HG03045 (cell line): ENCODE data around the gene ROBO4.

Experiments
- ATAC-seq: cut with Tn5 transposase; IDR thresholded peaks from one replicate; pipeline ENCODE4 v1.9.1; 2021; ENCODE audit warnings: mild to moderate bottlenecking, moderate library complexity; ENCODE audit not compliant: unreplicated experiment

ROBO4 gene

GRCh38 chr11:124919898-124920297 is 22.2 kb upstream of the ROBO4 start:
- no peak for ATAC-seq

GRCh38 chr11:124918950-124919349 is 21.3 kb upstream of the ROBO4 start, which contains the start of gene HEPN1:
Gene HEPN1, plus strand, starts transcription at chr11:124919250.
- no peak for ATAC-seq

DNA sequence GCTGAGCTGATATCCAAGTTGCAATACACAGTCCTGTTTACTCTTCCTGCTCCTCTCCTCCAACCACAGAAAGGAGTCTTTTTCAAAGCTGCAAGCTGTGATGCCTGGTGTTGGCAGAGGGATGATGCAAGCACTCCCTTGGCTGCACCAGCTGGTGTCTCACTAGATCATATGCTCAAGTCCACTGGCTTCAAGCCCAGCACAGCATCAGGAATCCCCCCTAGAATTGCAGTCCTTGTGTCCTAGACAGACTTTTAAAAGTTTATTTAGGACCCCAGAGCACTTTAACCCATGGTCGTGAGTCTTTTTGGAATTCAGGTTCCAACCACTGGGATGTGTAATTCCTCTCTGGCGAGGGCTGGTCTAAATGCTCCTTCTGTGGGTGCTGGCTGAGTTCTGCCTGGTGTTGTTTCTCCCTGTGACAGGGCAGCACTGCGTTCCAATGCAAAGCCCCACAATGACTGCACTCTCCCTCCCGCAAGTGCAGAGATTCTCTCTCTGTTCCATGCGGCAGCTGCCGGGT is 19.5 kb upstream of the ROBO4 start:
- ATAC-seq, result no peak

- ATAC-seq, result no peak
Measured at GRCh38 chr11:124916370-124916710, 18.7 kb upstream of the ROBO4 start.

GRCh38 chr11:124915541-124916369 is 18.1 kb upstream of the ROBO4 start:
- ATAC-seq, result no peak

DNA sequence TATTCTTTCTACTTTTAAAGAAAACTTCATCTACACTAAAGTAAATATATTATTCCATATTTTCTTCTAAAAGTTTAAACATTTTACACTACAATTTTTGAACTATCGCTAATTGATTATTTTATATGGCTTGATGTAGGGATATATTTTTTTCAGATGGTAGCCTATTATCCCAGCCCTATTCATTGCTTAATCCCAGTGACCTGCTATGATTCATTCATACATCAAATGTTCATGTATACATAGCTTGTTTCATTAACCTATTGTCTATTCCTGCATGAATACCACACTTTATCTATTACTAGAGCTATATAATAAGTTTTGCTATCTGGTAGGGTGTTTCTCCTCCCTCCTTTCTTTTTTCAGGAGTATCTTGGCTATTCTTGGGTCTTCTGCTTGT is 5.0 kb upstream of the ROBO4 start:
- no peak for ATAC-seq

- ATAC-seq, result no peak
Measured at GRCh38 chr11:124900464-124900863, 2.8 kb upstream of the ROBO4 start.

GRCh38 chr11:124899383-124900145 is 1.9 kb upstream of the ROBO4 start:
- no peak for ATAC-seq

GRCh38 chr11:124898711-124899110 is 1.0 kb upstream of the ROBO4 start:
- no peak for ATAC-seq

- no peak for ATAC-seq
Measured at GRCh38 chr11:124898263-124898680, 607 bp upstream of the ROBO4 start.

DNA sequence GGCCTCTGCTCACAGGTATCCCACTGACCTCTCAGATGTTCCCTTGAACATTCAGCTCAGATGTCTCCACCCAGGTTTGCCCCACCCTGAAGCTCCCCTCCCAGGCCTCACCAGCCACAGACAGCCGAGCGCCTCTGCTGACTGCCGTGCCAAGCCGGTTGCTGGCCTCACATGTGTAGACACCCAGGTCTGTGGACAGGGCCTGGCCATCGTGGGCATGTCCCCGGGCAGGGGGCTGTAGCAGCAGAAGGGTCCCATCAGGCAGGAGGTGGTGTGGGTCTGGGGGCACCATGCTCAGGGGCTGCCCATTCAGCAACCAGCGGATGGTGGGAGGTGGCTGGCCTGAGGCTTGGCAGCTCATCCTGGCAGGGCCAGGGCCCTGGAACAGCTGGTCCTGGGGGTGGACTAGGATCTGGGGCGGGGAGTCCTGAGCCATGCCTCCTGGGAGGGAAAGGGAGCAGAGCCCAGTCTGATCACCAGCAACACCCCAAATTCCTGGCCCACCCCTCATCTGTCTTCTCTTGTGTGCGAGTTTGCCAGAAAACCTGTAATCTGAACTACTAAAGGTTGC is 759 bp downstream of the ROBO4 start:
- ATAC-seq, result no peak

GRCh38 chr11:124896071-124896750 is 1.5 kb downstream of the ROBO4 start:
- ATAC-seq, result no peak

GRCh38 chr11:124895471-124895971 is 2.1 kb downstream of the ROBO4 start:
- no peak for ATAC-seq

DNA sequence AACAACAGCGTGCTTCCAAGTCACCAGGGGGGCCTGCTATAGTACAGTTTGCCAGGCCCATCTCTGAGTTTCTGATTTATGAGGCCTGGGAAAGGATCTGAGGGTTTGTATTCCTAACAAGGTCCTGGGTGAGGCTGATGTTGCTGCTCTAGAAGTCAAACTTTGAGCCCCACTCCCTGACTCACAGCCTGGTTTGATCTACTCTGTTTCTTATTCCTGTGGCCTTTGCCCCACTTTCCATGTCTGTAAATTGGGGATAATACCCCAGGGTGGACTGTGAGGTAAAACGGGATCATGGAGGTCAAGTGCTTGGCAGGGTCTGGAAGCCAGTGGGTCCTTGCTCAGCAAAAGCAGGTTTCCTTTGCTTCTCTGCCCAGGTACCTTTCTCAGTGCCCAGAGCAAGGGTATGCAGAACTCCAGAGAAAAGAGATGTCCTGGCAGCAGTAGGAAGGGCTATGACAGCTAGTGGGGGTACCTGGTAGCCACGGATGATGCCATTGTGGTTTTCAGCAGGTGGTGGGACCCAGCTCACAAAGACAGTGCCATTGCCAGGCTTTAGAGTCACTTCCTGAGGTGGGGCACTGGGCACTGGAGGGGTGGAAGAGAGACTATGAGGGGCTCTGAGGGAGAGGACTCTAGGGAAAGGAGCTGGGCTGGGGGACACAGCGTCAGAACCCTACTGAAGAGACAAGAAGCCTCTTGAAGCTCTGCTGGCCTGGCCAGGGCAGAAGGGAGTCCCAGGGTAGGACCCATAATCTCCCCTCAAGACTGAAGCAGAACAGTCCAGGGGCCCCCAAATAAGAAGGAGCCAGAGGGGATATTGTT is 2.8 kb downstream of the ROBO4 start:
- ATAC-seq, result no peak

DNA sequence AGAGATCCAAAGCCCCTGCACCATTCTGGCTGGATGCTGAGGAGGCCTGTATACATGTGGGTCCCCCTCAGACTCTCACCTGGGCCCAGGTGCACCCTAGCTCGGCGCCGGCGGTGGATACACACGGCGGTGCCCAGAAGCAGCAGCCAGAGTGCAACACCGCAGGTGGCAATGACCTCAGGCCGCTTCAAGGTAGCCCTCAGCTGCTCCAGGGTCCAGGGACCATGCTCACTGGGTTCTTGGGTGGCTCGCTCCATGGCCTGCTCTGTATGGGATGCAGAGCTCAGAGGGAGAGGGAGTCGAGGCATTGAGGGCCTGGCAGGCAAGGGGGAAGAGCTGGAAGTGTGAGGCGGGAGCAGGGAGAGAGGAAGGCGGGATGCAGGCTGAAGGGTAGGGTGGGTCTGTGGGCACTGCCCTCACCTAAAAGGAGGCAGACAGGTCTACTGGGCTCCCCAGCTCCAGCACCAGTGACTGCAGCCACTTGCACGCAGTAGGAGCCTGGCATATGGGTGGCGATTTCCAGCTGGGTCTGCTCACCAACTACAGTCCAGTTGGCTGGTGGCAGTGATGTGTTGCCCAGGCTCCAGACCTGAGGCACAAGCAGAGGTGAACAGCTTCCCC is 3.8 kb downstream of the ROBO4 start:
- no peak for ATAC-seq

DNA sequence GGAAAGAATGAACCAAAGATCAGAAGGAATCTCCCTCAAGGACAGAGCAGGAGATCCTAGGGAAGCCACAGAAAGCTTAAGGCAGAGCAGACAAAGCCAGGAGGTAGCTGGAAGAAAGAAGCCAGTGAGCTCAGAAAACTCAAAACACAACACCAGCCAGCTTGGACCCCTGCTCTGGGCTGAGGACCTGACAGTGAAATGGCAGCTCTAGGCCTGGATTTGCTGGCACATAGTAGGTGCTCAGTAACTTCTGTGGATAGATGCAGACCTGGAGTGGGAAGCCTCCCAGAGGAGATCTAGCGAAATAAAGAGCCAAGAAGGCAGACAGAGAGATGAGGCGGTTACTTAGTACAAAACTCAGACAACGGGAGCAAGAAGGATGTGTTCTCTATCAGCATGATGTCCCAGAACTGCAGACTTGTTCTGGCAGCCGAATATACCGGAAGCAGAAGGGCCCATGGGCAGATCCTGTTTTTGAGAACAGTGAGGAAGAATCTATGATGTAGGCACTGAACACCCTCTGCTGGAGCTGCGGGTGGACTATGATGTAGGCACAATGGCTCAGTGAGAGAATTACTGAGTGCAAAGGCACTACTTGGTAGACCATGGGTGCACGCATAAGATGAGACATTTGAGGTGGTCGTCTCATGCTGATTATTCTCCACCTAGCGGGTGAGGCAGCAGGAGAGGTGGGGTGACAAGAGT is 4.8 kb downstream of the ROBO4 start:
- ATAC-seq, result no peak

GRCh38 chr11:124892146-124892545 is 5.5 kb downstream of the ROBO4 start:
- no peak for ATAC-seq

GRCh38 chr11:124891373-124891861 is 6.2 kb downstream of the ROBO4 start:
- no peak for ATAC-seq
